Panc1 (cell line): Measurements from ENCODE around the gene CMYA5.

Source experiments
- POLR2AphosphoS5 ChIP-seq: IDR thresholded peaks from 2 replicates; pipeline ENCODE4 v1.6.1; 2012; ENCODE audit warnings: mild to moderate bottlenecking, low read depth, low read length, moderate library complexity
- SIN3A ChIP-seq: IDR thresholded peaks from 2 replicates; pipeline ENCODE4 v1.6.1; 2012; ENCODE audit warnings: low read depth, mild to moderate bottlenecking, low read length, moderate library complexity, borderline replicate concordance; ENCODE audit not compliant: insufficient read depth
- TCF7L2 ChIP-seq: IDR thresholded peaks from 2 replicates; pipeline ENCODE4 v1.6.1; 2011; ENCODE audit warnings: mild to moderate bottlenecking, low read depth, low read length, inconsistent platforms
- TF ChIP-seq, protein P1 (sequence below): fragments of 450-650 bp; IDR thresholded peaks from 2 replicates; pipeline ENCODE4 v1.5.1; 2017; ENCODE audit warnings: mild to moderate bottlenecking
- TF ChIP-seq, protein P2 (sequence below), 2 experiments: IDR thresholded peaks; 2 replicates each; pipeline ENCODE4 v1.6.1; 2011 to 2012; ENCODE audit warnings: low read depth in 2 of 2, control low read depth in 1 of 2, low read length in 1 of 2, mild to moderate bottlenecking in 1 of 2, moderate library complexity in 1 of 2; ENCODE audit not compliant: insufficient read depth in 1 of 2

- TF ChIP-seq, protein P1, sequence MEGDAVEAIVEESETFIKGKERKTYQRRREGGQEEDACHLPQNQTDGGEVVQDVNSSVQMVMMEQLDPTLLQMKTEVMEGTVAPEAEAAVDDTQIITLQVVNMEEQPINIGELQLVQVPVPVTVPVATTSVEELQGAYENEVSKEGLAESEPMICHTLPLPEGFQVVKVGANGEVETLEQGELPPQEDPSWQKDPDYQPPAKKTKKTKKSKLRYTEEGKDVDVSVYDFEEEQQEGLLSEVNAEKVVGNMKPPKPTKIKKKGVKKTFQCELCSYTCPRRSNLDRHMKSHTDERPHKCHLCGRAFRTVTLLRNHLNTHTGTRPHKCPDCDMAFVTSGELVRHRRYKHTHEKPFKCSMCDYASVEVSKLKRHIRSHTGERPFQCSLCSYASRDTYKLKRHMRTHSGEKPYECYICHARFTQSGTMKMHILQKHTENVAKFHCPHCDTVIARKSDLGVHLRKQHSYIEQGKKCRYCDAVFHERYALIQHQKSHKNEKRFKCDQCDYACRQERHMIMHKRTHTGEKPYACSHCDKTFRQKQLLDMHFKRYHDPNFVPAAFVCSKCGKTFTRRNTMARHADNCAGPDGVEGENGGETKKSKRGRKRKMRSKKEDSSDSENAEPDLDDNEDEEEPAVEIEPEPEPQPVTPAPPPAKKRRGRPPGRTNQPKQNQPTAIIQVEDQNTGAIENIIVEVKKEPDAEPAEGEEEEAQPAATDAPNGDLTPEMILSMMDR, result no peak
- TF ChIP-seq, protein P2, sequence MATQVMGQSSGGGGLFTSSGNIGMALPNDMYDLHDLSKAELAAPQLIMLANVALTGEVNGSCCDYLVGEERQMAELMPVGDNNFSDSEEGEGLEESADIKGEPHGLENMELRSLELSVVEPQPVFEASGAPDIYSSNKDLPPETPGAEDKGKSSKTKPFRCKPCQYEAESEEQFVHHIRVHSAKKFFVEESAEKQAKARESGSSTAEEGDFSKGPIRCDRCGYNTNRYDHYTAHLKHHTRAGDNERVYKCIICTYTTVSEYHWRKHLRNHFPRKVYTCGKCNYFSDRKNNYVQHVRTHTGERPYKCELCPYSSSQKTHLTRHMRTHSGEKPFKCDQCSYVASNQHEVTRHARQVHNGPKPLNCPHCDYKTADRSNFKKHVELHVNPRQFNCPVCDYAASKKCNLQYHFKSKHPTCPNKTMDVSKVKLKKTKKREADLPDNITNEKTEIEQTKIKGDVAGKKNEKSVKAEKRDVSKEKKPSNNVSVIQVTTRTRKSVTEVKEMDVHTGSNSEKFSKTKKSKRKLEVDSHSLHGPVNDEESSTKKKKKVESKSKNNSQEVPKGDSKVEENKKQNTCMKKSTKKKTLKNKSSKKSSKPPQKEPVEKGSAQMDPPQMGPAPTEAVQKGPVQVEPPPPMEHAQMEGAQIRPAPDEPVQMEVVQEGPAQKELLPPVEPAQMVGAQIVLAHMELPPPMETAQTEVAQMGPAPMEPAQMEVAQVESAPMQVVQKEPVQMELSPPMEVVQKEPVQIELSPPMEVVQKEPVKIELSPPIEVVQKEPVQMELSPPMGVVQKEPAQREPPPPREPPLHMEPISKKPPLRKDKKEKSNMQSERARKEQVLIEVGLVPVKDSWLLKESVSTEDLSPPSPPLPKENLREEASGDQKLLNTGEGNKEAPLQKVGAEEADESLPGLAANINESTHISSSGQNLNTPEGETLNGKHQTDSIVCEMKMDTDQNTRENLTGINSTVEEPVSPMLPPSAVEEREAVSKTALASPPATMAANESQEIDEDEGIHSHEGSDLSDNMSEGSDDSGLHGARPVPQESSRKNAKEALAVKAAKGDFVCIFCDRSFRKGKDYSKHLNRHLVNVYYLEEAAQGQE (IDR thresholded peaks at IDR 0.05; ENCODE audit: insufficient read depth in 1 of 2, low read depth in 2 of 2, low read length in 1 of 2), result no peak
- TF ChIP-seq POLR2AphosphoS5 (no peak), SIN3A (no peak), TCF7L2 (no peak)
These were observed 125.1 kb downstream of the CMYA5 start for GRCh38 chr5:79814699-79815098.
